Esophagus muscularis mucosa (tissue), 3 donors: ENCODE data around the gene NT5DC2.

Experiments
- CTCF ChIP-seq, 3 experiments: fragments of 200-600 bp in 2 of 3; fragments of 450-650 bp in 1 of 3; sonication (generic) in 2 of 3; IDR thresholded peaks; one replicate each; pipeline ENCODE4 v1.5.1; 2017 to 2019; ENCODE audit warnings: antibody characterized with exemption in 3 of 3, mild to moderate bottlenecking in 2 of 3, moderate library complexity in 1 of 3
- POLR2A ChIP-seq: fragments of 450-650 bp; IDR thresholded peaks from one replicate; pipeline ENCODE4 v1.6.1; 2017; ENCODE audit warnings: antibody characterized with exemption, moderate library complexity, mild to moderate bottlenecking, low read depth
- POLR2AphosphoS5 ChIP-seq, 2 donors: sonication (generic); formaldehyde crosslinking; IDR thresholded peaks; one replicate each; pipeline ENCODE4 v1.6.1; 2017; ENCODE audit warnings: antibody characterized with exemption in 2 of 2

DNA sequence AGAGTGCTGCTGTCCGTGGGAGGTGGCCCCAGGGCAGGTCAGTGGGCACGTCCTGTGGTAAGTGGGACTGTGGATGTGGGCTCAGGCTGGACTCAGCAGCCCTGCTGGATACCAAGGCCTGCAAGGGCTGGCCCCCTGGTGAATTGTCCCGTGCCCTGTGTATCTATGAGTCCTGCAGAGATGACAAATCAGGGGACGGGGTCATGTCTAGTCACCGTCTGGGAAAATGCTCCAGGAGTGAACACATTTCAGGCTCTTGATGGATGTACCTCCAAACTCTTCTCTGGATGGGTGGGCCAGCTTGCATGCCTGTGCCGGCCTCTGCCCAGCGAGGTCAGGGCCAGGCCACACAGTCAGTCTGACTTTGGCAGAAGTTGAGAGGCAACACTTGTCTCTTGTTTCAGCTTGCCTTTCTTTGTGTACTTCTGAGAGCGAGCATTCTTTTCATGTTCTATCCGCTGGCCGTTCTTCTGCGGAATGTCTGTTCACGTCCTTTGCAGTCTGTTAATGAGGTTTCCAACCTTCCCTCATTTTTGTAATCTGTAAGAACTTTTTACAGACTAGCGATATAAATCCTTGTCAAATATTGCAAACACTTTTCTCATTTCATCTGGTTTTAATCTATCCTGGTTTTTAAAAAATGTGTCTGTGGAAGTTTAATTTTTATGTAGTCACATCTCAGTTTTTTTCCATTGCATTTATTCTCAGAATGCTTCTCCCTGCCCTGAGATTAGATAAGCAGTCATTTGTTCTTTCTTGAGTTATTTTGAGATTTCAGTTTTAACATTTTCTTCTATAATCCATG is 49.9 kb downstream of the NT5DC2 start:
- TF ChIP-seq CTCF (IDR thresholded peaks at IDR 0.05): no peak
- no peak for TF ChIP-seq POLR2A
- TF ChIP-seq POLR2AphosphoS5 (IDR thresholded peaks at IDR 0.05): peak; percentile 36 to 55
